RPMI7951 (cell line): ENCODE results near the gene TRMO. TPM values are rescaled to one million over a fixed set of nuclear protein-coding genes. Genes with fewer than 3 reads are reported as not detected.

Source experiments
- DNase-seq: peaks from one replicate; pipeline ENCODE4 v3.0.0-alpha.2; 2012; ENCODE audit warnings: low read depth
- total RNA-seq: library from RNA; depleted of rRNA; stranded (reverse); fragments of >200 nt; shearing (Covaris generic); gene quantifications from 2 replicates; pipeline ENCODE4 v1.2.3, GENCODE V29; 2014

TRMO gene
- total RNA-seq, 1 experiment from 2014 or later, result 16.9 TPM

DNA sequence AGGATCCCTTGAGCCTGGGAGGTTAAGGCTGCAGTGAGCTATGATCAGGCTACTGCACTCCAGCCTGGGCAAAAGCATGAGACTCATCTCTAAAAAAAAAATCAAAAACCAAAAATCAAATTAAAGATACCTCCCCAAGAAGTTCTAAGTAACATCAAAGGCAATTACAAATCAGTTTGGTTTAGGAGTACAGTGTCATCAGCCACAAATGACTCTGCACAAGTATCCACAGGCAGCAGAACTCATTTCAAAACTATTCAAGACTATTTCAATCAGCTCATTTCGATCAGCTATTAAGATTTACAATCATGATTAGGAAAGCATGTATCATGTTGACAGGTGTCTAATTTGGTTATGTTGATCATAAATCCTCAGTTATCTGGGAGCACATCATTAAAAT, 19.1 kb downstream of the TRMO start:
- no peak for DNase-seq

GRCh38 chr9:97900738-97901565, 21.3 kb downstream of the TRMO start:
- DNase-seq, result peak; percentile 52

DNA sequence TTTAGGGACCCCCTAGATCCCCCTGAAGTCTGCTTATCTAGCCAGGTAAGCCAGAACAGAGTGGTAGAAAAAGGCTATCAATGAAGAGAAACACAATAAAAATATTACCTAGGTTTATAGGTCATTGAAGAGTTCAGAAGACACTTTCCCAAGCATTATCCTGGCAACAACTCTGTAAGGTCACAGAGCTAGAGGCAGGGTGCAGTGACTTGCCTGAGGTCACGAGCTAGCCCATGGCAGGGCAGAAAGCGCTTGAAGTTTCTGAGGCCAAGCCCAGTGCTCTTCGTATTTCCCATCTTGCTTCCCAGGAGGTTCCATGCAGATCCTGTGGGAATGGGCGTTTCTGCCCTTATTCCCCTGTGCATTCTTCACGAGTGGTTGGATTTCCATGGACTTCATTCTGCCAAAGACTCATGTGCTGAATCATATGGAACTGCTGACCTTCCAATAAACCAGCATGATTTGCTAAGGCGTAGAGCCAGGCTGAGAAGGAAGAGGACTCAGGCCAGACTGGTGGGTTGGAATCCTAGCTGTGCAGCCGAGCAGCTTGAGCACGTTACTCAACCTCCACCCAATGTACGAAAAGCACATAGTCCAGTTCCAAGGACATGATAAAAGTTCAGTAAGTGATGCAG, 22.1 kb downstream of the TRMO start:
- DNase-seq, result no peak

- DNase-seq, result peak; percentile 47
Observed at GRCh38 chr9:97895695-97896332, 26.5 kb downstream of the TRMO start.

DNA sequence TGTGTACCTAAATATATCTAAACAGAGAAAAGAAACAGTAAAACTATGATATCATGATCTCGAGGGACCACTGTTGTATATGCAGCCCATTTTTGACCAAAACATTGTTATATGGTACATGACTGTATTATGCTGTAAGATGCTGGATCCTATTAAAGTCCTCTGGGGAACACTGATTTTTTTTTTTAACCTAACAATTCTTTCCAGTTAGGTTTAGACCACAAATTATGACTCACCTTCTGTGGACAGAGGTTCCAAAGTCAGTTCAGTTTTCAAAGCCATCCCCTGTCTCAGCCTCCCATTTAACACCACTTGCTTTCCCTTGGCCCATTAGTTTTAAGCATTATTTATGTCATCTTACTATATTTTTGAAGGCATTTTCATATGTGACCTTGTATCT, 27.1 kb downstream of the TRMO start:
- DNase-seq, result peak; percentile 40

GRCh38 chr9:97892421-97892820, 29.9 kb downstream of the TRMO start:
- no peak for DNase-seq

DNA sequence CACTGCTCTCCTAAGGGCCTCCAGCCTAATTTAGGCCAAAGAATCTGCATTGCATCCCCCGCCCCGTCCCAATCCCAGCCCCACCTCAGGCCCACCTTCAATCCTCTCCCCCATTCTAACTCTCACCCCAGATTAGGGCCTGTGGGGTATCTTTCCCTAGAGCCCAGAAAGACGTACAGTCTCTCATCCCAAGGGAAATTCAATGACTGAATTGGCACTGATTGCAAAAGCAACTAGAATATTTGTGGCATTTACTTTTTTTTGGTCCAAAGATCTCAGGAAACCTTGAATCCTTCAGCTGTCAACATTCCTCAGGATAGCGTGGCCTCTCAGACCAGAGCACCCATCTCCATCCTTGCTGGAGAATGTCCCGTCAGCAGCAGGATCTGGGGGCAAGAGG, 30.6 kb downstream of the TRMO start:
- no peak for DNase-seq

- peak; percentile 29 for DNase-seq
Observed at GRCh38 chr9:97889941-97890887, 32.1 kb downstream of the TRMO start.

DNA sequence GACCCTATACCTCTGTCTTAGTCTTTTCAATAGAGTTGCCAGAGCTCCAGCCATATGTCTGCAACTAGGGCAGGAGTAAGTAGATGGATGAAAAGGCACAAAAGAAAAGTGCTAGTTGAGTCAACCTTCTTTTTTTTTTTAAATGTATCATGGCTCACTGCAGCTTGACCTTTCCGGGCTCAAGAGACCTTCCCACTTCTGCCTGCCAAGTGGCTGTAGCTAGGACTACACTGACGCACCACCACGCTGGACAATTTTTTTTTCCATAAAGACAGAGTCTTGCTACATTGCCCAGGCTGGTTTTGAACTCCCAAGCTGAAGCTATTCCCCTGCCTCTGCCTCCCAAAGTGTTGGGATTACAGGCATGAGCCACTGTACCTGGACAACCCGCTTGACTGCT, 42.0 kb downstream of the TRMO start:
- DNase-seq, result peak; percentile 67

DNA sequence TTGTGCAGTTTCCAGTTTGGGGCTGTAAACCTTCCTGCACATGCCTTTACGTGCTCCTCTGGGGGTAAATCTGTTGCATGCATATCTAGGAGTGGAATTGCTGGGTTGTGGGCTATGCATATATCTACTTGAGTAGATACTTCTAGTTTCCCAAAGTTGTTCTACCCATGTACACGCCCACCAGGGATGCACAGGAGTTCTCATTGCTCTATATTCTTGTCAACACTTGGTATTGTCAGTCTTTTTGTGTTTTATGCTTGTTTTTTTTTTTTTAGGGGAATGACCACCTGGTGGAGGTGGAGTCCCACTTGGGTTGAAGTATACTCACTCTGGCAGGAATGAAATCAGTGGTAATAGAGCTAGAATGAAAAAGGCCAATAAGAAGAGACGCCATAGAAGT, 46.2 kb downstream of the TRMO start:
- no peak for DNase-seq

- no peak for DNase-seq
Observed at GRCh38 chr9:97875111-97875510, 47.2 kb downstream of the TRMO start.

DNA sequence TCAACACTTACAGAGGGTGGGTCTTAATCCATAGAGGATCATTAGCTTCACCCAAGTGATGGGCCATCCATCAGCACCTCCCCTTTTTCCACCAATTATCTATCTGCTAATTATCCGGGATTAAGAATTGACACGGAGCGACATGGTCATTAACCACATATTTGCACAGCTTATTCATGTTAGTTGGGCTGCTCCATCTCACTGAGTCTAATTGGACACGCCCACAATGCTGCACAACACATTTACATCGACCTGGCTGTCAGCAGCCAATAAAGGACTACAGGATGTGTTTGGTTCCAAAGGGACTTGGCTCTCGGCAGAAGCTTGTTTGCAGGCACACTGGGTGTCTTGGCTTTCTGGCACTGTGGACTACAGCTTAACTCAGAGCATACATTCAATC, 47.7 kb downstream of the TRMO start:
- no peak for DNase-seq

DNA sequence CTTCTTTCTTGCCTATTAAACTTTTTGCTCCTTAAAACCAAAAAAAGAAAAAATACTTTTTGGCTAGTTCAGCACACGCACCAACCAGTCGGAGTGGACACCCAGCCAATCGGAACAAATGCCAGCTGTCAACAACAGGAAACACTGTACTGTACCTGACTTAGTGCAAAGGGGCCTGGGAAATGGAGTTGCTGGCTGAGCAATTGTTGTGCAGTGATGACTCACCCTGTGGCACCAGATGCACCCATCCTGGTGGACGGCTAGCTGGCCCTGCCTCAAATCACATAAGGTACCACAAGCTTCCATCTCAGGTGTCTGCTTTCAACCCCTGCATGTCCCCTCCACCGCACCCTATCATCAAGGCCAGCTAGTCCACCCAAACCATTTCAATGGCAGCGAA, 48.4 kb downstream of the TRMO start:
- DNase-seq, result peak; percentile 64

GRCh38 chr9:97873425-97873824, 48.9 kb downstream of the TRMO start:
- DNase-seq, result no peak

- DNase-seq, result no peak
Observed at GRCh38 chr9:97868859-97869258, 53.4 kb downstream of the TRMO start.

- no peak for DNase-seq
Observed at GRCh38 chr9:97866848-97867247, 55.5 kb downstream of the TRMO start.

GRCh38 chr9:97866300-97866699, 56.0 kb downstream of the TRMO start:
- no peak for DNase-seq

- no peak for DNase-seq
Observed at GRCh38 chr9:97864396-97864795, 57.9 kb downstream of the TRMO start.

GRCh38 chr9:97863314-97863713, 59.0 kb downstream of the TRMO start:
- no peak for DNase-seq

DNA sequence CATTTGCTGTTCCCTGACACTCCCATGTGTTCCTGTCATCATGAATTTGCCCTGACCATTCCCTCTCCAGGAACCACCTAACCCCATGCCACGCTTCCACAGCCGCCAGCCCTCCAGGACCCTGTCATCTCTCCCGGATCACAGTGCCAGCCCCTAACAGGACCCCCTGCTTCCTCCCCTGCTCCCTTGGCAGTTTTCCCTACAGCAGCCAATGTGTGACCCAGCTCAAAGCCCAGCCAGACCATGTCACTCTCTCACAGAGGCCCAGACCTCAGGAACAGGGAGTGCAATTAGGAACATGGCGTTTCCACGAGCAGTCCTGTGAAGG, 61.2 kb downstream of the TRMO start:
- DNase-seq, result no peak

DNA sequence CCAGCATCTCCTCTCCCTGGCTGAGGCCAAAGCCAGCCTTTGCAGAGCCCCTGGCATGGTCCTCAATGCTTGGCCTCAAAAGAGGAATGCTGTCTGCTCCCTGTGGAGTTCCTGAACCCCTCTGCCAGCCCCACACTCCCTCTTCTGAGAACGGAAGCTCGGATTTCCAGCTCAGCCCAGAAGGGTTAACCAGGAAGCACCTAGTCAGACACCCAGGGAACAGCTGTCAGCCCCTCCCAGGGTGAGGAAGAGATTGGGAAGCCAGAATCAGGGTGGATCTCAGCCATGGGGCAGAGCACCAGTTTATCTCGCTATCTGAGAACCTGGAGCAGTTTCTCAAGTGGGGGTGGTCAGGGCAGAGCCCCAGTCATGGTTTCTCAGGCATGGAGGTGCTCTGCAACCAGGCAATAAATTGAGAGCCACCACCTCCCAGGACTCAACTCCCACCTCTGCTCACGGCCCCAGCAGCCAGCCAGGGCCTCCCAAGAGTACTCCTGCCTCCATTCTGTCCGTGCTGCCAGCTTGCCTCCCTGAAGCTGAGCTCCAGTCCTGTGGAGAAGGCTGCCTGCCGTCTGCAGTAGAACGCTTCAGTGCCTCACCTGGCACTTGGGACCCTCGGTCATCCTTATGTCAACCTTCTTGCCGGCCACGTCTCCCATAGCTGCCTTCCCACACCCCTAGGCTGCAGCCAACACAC, 61.7 kb downstream of the TRMO start:
- no peak for DNase-seq
